Motor neuron (in vitro differentiated cells): Measurements from ENCODE around the gene R3HDM2. TPM values are rescaled to one million over a fixed set of nuclear protein-coding genes. Genes with fewer than 3 reads are reported as not detected.
"Not testable (repeated sequence)": the region's sequence is repeated elsewhere in the genome, so short reads cannot be mapped to it uniquely, and the experiment has no call there.

ENCODE experiments used
- ATAC-seq, 8 experiments: fragments of 200-7000 bp; cut with Tn5 transposase; replicated peaks in 6 of 8; 2 replicates each; pipeline ENCODE4 v1.8.0; 2021; ENCODE audit warnings: mild to moderate bottlenecking in 8 of 8, moderate library complexity in 8 of 8
- H3K27ac ChIP-seq, 2 donors: fragments of 250-450 bp; sonication (Bioruptor Pico); 2 replicates each; pipeline ENCODE4 v1.9.0; 2021; ENCODE audit warnings: antibody characterized with exemption in 2 of 2, mild to moderate bottlenecking in 2 of 2, moderate library complexity in 1 of 2
- H3K4me1 ChIP-seq, 2 donors: fragments of 250-450 bp; sonication (Bioruptor Pico); replicated peaks in 1 of 2; 2 replicates each; pipeline ENCODE4 v1.6.1; 2021; ENCODE audit warnings: antibody characterized with exemption in 2 of 2, mild to moderate bottlenecking in 2 of 2, moderate library complexity in 1 of 2
- H3K4me3 ChIP-seq, 5 donors: fragments of 250-450 bp; sonication (Bioruptor Pico); 2 replicates each; pipeline ENCODE4 v1.9.0; 2021; ENCODE audit warnings: antibody characterized with exemption in 5 of 5, mild to moderate bottlenecking in 5 of 5, moderate library complexity in 4 of 5
- WGBS, 10 experiments: fragments of 450-650 bp; shearing (Covaris generic); methylation state at CpG; one replicate each; pipeline ENCODE4 v1.0.0; 2022; 5-methylcytosine and 5-hydroxymethylcytosine counted together
- in situ Hi-C, 9 experiments: fragments of 400-800 bp; cut with MboI; loops; one replicate each; pipeline ENCODE4 v1.15.0; 2021; ENCODE audit warnings: low sequenced_read_pairs in 9 of 9, low pct_unique_long_range_greater_than_20kb in 2 of 9; ENCODE audit not compliant: unreplicated experiment in 9 of 9
- total RNA-seq, 8 experiments: library from RNA; unstranded; fragments of 300-600 nt; gene quantifications; 2 replicates each; pipeline versions ENCODE4 v1.2.3 to v1.2.4, GENCODE V29; 2022

The R3HDM2 gene
- total RNA-seq, 8 experiments from 2014 or later = 14.7 to 75.2 (median 31.6) TPM

DNA sequence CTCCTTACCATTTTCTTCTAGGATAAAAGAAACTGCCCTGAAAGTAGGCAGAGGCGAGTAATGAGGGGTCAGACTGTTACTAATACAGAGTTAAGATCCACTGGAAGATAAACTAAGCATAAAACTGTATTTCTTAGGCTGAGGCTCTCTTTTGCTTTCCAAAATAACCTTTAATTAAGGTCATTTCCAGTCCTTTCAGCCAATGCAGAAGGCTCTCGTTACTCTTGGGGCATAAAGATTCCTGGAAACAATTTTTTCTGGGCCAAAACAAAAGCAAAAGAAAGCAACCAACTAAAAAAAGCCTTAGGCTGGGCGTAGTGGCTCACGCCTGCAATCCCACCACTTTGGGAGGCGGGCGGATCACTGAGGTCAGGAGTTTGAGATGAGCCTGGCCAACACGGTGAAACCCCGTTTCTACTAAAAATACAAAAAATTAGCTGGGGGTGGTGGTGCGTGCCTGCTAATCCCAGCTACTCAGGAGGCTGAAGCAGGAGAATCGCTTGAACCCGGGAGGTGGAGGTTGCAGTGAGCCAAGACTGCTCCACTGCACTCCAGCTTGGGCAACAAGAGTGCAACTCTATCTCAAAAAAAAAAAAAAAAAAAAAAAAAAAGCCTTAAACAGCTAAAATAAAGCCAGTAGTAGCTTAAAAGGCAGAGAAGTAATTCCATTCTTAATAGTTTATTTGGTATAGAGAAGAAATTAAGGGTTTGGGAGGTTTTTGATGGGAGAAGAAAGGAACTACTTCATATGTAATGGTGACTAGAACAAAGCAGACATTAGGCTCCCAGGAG is 111.0 kb downstream of the R3HDM2 start:
- no peak for ATAC-seq
- in situ Hi-C loops = loop anchor here in 2 of 9 experiments (10.0 to 25.0 kb wide), 2 partner anchors 117 to 135 kb away; partner anchors contain the start of genes GLI1 (in 1 of the 2), INHBC (in 1 of the 2), INHBE (in 1 of the 2) and R3HDM2 (in 1 of the 2)
- Histone ChIP-seq H3K4me3 (no peak overlapping the region), H3K27ac (no peak overlapping the region), H3K4me1 (no peaks in the 10 kb centered on the region)
- 61 to 100% (median 92%) methylated on average over 2 to 11 of the region's 11 CpGs; no CpG with 5 or more reads in 1 of the 10 experiments for WGBS, 10 experiments

DNA sequence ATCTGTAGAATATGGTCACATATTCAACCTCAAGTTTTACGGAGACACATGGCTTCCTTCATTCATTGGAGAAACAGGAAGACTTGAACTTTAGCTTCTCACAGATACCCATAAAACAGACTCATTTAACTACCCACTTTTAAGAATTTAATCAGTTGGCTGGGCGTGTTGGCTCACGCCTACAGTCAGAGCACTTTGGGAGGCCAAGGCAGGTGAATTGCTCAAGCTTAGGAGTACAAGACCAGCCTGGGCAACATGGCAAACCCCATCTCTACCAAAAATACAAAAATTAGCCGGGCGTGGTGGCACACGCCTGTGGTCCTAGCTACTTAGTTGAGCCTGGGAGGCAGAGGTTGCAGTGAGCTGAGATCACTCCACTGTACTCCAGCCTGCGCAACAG is 115.2 kb downstream of the R3HDM2 start:
- ATAC-seq = no peak
- H3K27ac ChIP-seq = no peak overlapping the region

DNA sequence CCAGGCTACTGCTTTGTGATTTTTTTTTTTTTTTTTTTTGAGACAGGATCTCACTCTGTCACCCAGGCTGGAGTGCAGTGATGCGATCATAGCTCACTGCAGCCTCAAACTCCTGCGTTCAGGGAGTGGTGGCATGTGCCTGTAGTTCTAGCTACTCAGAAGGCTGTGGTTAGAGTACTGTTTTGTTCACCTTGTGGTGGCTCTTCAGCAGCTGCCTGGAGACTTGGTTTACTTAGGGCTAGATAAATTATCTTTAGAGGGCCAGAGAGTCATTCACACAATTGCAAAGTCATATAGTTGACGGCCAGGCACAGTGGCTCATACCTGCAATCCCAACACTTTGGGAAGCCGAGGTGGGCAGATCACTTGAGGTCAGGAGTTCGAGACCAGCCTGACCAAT is 118.6 kb downstream of the R3HDM2 start:
- H3K4me1 ChIP-seq, H3K4me3 ChIP-seq, H3K27ac ChIP-seq: not testable (repeated sequence)
- ATAC-seq = peak in 1 of 8 experiments; percentile 17
- in situ Hi-C loops = loop anchor here in 2 of 9 experiments (10.0 to 25.0 kb wide), 2 partner anchors 125 to 143 kb away; partner anchors contain the start of genes GLI1 (in 1 of the 2), INHBC (in 1 of the 2), INHBE (in 1 of the 2) and R3HDM2 (in 1 of the 2)
- WGBS, 10 experiments = 27 to 100% (median 86%) methylated on average over 1 to 5 of the region's 5 CpGs; no CpG with 5 or more reads in 4 of the 10 experiments

More for the DNA sequence above, 115.2 kb downstream of the R3HDM2 start:
- no peak overlapping the region for H3K4me3 ChIP-seq
- in situ Hi-C loops = loop anchor here in 2 of 9 experiments (10.0 to 25.0 kb wide), 2 partner anchors 122 to 139 kb away; partner anchors contain the start of genes GLI1 (in 1 of the 2), INHBC (in 1 of the 2), INHBE (in 1 of the 2) and R3HDM2 (in 1 of the 2)
- WGBS, 10 experiments = 83 to 100% (median 100%) methylated on average over 1 to 4 of the region's 7 CpGs; no CpG with 5 or more reads in 3 of the 10 experiments
- H3K4me1 ChIP-seq = no peaks in the 10 kb centered on the region

DNA sequence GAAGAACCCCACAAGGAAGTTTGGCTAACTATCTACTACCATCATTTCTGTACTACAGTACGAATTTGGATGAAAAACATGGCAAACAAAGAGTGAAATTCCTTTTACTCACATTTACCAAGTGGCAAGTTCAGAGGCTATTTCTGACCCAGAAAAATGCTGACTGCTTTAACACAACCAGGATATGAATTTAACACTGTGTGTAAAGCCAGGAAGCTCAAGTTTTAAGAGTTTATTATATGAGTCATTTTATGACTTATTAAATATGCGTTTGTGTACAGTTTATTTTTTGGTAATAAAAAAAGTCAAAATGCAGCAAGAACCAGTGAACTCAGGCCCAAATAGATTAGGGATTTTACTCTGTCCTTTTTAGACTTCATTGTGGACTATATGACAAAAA is 121.4 kb downstream of the R3HDM2 start:
- Histone ChIP-seq H3K27ac (no peak overlapping the region), H3K4me3 (no peak overlapping the region), H3K4me1 (peaks cover 0 to 3% of the 10 kb centered on the region in 2 donors)
- peak in 2 of 8 experiments; percentile 26 to 47 for ATAC-seq
- WGBS, 10 experiments = 11 to 95% (median 60%) methylated on average over 1 to 2 of the region's 2 CpGs; no CpG with 5 or more reads in 1 of the 10 experiments
- in situ Hi-C loops = loop anchor here in 1 of 9 experiments (25.0 kb wide), 1 partner anchor 128 kb away; the partner anchor contains the start of genes INHBC and R3HDM2

DNA sequence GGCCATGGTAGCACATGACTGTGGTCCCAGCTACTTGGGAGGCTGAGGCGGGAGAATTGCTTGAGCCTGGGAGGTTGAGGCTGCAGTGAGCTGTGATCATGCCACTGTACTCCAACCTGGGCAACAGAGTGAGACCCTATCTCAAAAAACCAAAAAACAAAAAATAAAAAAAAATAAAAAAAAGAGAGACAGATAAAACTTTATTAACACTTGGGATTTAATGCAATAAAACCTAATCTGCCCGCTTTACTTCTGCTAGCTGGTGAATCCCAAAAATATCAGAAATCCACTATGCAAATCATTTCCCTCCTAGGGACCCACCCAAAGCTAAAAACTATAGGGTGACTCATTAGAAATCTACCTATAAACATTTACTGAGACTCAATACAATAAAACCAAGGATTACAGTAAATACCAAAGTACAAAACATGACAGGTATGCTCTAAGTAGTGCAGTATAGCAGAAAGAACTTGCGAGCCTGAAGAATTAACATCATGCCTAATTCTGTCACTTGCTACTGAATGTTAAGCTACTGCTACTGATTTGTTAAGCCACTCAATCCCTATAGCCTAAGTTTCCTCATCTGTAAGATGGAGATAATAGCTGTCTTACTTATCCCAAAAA is 129.8 kb downstream of the R3HDM2 start:
- no peak for ATAC-seq
- in situ Hi-C loops = loop anchor here in 1 of 9 experiments (25.0 kb wide), 1 partner anchor 136 kb away; the partner anchor contains the start of genes INHBC and R3HDM2

DNA sequence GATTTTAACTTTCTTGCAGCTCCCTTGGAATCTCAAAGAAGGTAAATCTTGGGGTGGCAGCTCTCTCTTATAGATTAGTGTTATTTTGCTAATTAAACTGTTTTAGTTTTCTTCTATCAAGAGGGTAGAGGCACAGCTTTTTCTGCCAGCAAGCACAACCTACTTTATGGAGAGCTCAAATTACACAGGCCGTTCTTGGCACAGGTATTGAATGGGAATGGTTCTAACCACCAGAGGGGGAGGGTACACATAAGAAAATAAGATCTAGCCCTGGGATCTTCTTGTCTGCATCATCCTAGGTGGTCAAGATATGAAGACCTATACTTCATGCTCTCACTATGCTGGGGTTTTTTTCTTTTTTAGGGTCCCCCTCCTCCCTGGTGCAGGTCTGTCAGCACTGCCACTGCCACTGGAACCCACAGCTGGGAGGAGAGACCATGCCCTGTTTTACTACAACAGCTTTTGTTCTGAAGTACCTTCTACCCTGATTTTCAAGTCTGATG is 131.3 kb downstream of the R3HDM2 start:
- ATAC-seq = no peak
- Histone ChIP-seq H3K27ac (no peak overlapping the region), H3K4me1 (no peaks in the 10 kb centered on the region), H3K4me3 (no peak overlapping the region)
- in situ Hi-C loops = loop anchor here in 1 of 9 experiments (25.0 kb wide), 1 partner anchor 138 kb away; the partner anchor contains the start of genes INHBC and R3HDM2
- 14 to 80% (median 54%) methylated on average over 1 of the region's 1 CpG; no CpG with 5 or more reads in 4 of the 10 experiments for WGBS, 10 experiments

More for the DNA sequence above, 129.8 kb downstream of the R3HDM2 start:
- 90 to 100% (median 100%) methylated on average over 1 to 3 of the region's 3 CpGs for WGBS, 10 experiments
- Histone ChIP-seq H3K27ac (no peak overlapping the region), H3K4me1 (no peaks in the 10 kb centered on the region), H3K4me3 (no peak overlapping the region)

DNA sequence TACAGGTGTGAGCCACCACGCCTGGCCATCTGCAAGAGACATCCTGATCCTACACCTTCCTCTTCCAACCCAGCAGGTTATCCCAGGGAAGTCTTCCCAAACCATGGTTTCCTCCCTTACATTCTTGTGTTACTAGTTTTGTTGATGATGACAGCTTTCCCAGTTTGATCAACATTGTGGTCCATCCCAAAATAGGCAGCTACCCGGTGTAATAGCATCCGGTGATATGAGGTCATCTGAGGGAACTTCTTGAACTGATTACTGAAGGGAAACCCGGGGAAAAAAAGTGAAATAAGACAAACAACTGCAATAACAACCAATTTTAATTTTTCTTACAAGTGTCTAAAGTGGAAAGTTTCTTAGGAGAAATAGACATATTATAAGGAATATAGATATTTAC is 134.6 kb downstream of the R3HDM2 start:
- Histone ChIP-seq H3K4me1 (no peaks in the 10 kb centered on the region), H3K27ac (no peak overlapping the region), H3K4me3 (no peak overlapping the region)
- WGBS, 10 experiments = 69 to 100% (median 95%) methylated on average over 2 to 4 of the region's 4 CpGs; no CpG with 5 or more reads in 1 of the 10 experiments
- no peak for ATAC-seq
- in situ Hi-C loops = no loop called here

DNA sequence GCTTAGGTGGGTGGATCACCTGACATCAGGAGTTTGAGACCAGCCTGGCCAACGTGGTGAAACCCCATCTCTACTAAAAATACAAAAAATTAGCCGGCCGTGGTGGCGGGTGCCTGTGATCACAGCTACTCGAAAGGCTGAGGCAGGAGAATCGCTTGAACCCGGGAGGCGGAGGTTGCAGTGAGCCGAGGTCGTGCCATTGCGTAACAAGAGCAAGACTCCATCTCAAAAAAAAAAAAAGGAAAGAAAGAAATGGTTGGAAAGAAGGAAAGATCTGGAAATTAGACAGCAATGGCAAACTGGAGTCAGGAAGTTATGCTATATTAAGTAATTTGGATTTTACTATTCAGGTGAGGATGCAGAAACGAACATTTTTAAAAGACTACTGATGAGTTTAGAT is 148.8 kb downstream of the R3HDM2 start:
- in situ Hi-C loops, ATAC-seq, H3K27ac ChIP-seq, H3K4me3 ChIP-seq, H3K4me1 ChIP-seq: not testable (repeated sequence)
- WGBS, 10 experiments = 86 to 99% (median 93%) methylated on average over 3 to 11 of the region's 12 CpGs; no CpG with 5 or more reads in 1 of the 10 experiments

DNA sequence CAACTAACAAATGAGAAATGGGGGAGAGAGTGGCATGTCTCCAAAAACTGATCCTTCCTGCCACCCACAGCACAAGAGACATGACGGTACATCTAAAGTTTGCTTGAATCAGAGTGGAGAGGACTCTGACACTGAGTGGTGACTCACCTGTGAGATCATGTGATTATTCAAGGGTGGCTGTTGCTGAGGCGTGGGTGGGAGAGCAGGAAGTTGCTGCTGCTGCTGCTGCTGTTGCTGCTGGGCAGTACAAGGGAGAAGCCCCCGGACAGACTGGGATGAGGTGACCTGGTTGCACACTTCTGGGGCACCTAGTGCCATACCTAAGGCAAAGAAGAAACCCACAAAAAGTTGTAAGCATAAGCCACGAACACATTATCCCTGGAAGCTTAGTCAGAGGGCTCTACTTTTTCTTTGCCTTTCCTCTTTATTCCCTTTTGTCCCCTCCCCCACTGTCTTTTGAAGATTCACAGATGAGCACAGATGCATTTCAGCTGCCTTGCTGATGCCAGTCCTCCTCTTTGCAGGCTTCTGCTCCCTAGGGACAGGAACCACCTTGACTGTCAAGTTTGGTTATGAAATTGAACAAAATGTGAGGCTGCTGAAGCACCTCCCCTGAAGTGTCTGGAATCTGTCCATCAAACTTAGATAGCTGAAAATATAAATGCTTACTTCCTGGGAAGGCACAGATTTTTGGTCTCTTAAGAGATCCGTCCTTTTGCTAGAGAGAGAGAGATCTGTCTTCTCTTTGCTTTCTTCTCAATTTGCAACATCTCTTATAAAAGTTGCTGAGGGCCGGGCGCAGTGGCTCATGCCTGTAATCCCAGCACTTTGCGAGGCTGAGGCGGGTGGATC is 150.4 kb downstream of the R3HDM2 start:
- 50 to 100% (median 84%) methylated on average over 2 to 6 of the region's 9 CpGs for WGBS, 10 experiments
- Histone ChIP-seq H3K4me1 (no peaks in the 10 kb centered on the region), H3K27ac (no peak overlapping the region), H3K4me3 (no peak overlapping the region)
- in situ Hi-C loops = no loop called here
- peak; percentile 24 to 99 (median 99) for ATAC-seq

DNA sequence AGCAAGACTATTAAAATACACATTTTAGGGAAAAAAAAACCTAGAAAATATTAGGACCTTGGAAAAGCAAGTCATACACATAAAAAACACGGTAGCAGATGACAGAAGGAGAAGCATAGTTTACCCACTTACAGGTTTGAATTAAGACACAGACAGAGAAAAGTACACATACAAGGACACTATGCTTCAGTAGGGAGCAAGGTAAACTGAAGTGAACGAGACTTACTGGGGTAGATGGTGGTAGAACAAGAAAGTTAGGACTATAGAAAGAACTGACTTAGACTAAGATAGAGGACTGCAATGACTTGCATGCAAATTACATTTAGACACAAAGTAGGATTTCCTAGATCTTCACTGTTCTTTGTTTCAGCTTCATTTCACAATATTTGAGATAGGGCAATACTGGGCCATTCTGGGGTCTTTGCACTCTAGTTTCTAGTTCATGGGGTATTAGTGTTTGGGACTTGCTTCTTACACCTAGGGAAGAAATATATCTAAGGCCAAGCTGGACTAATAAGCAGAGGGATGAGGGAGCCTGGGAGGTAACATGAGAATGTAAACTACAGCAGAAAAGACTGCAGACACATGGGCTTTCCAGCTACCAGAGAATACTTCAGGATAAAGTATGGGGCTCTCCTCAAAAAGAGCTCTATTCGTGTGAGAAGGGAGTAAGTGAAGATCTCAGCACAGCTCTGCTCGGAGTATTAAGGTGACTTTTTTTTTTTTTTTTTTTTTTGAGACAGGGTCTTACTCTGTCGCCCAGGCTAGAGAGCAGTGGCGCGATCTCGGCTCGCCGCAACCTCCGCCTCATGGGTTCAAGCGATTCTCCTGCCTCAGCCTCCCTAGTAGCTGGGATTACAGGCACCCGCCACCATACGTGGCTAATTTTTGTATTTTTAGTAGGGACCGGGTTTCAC is 152.1 kb downstream of the R3HDM2 start:
- no peaks in the 10 kb centered on the region for H3K4me1 ChIP-seq
- in situ Hi-C loops = no loop called here
- WGBS, 10 experiments = 86 to 100% (median 95%) methylated on average over 1 to 13 of the region's 15 CpGs
- no peak overlapping the region for H3K27ac ChIP-seq
- ATAC-seq = no peak
- H3K4me3 ChIP-seq = no peak overlapping the region

DNA sequence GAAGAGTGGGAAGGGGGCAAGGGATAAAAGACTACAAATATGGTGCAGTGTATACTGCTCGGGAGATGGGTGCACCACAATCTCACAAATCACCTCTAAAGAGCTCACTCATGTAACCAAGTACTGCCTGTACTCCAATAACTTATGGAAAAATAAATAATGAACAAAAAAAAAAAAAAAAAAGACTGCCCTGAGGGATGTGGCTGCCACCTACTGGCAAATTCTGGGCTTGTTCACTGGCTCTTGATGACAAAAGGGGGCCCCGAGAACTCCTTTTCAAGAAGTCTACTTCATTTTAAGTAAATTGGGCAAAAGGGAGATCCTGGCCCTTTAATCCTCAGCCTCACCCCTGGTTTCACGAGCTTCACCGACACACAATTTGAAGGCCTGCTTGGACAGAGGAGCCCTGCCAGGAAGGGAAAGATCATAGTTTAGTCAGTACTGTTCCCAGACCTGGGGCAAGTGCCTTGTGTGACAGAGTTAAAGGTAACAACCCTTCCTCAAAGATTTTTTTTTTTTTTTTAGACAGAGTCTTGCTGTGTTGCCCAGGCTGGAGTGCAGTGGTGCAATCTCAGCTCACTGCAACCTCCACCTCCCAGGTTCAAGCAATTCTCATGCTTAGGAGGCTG is 153.8 kb downstream of the R3HDM2 start:
- WGBS, 10 experiments = 21 to 100% (median 88%) methylated on average over 1 to 4 of the region's 4 CpGs; no CpG with 5 or more reads in 1 of the 10 experiments
- ATAC-seq = no peak
- Histone ChIP-seq H3K4me1 (no peaks in the 10 kb centered on the region), H3K27ac (no peak overlapping the region), H3K4me3 (no peak overlapping the region)
- in situ Hi-C loops = no loop called here
